A673 (cell line): Measurements from ENCODE around the gene CLVS2.

Source experiments
- CTCF ChIP-seq: fragments of 300-800, 200-600 bp; sonication (generic); conservative IDR thresholded peaks from 2 replicates; pipeline ENCODE4 v1.5.1; 2017; ENCODE audit warnings: low read depth, mild to moderate bottlenecking, antibody characterized with exemption, low read length, moderate library complexity, mixed read lengths
- EZH2 ChIP-seq: fragments of 200-600 bp; sonication (generic); IDR thresholded peaks from 2 replicates; pipeline ENCODE4 v1.6.1; 2017; ENCODE audit warnings: borderline replicate concordance, low read depth, mild to moderate bottlenecking, mixed read lengths, antibody characterized with exemption, low read length; ENCODE audit not compliant: poor library complexity, severe bottlenecking

DNA sequence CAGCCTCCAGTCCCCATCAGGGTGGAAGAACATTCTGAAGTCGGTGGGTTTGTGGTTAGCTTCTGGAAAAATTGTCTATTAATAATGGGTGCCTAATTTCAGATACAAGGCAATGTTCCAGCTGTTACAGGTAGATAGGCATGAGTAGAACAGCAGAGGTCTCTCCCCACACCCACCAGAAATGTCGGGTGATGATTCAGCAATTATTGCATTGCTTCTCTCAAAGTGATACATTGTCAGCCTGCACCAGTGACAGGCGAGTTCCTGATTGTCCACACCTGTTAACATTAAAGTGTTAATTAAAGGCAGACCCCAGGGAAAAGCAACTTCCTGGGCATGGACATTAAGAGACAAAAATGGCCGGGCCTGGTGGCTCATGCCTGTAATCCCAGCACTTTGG is 18.9 kb upstream of the CLVS2 start:
- TF ChIP-seq CTCF (no peak), EZH2 (no peak)
